C4-2B (cell line): Measurements from ENCODE around the gene UTP3.

Source experiments
- H3K27ac ChIP-seq: fragments of 450-650 bp; 2 replicates; pipeline ENCODE4 v1.5.1; 2017
- CTCF ChIP-seq: fragments of 450-650 bp; conservative IDR thresholded peaks from 2 replicates; pipeline ENCODE4 v1.5.1; 2017; ENCODE audit warnings: mild to moderate bottlenecking
- ZFX ChIP-seq: fragments of 450-650 bp; IDR thresholded peaks from 2 replicates; pipeline ENCODE4 v1.6.1; 2017

The UTP3 gene

DNA sequence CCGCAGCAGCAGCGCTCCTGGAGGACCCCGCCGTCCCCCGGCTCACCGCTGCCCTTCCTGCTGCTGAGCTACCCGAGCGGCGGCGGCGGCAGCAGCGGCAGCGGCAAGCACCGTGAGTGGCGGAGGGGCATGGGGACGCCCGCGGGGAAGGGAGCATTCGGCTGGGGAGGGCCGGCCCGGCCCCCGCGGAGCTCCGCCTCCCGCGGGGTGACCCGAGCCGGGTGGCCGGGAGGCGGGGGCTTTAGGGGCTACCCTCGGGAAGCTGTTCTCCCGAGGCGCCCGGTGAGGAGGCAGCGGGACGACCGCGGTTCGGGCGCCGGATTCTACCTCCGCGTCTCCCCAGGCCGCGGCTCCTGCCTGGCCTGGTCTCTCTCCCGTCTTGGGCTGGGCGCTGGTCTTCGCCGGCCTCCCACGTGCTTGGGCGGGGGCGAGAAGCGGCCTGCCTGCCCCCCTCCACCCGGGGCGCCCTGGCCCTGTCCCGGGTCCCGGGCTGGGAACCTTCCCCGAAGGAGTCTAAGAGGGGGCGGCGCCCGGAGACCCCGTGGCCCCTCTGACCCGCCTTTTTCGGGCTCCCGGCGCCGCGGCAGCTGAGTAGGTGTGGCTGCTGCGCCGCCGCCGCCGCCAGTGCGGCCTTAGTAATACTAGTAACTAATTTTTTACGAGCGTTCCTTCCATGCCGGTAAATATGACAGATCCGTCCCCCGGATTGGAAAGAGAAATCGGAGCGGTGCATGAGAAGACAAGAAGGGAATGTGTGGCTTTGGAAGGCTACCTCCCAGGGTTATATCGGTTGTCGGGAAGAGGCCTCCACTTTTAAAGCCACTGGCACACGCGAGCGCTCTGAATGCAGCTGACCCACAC, 17.1 kb downstream of the UTP3 start:
- peak overlapping the region; percentile 87 for H3K27ac ChIP-seq
- TF ChIP-seq CTCF (no peak), ZFX (peak; percentile 80)

DNA sequence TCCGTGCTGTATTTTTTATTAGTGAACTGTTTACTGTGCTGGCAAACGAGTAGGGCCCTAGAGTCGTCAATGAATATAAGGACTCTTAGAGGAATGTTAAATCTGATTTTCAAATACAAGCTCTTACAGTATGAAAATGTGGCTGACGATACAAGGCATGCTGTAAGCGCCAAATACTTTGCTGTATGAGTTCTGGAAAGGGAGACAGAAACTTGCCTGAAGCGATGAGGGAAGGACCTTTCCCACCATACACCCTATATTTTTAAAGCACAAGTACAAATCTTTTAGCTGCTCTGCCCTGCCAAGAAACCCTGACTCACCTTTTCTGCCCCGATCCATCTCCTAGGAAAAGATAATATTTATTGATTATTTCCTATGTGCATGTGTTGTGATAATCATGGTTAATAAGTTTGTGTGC, 17.7 kb downstream of the UTP3 start:
- TF ChIP-seq ZFX (no peak), CTCF (no peak)
- H3K27ac ChIP-seq = peak overlapping the region; percentile 87

DNA sequence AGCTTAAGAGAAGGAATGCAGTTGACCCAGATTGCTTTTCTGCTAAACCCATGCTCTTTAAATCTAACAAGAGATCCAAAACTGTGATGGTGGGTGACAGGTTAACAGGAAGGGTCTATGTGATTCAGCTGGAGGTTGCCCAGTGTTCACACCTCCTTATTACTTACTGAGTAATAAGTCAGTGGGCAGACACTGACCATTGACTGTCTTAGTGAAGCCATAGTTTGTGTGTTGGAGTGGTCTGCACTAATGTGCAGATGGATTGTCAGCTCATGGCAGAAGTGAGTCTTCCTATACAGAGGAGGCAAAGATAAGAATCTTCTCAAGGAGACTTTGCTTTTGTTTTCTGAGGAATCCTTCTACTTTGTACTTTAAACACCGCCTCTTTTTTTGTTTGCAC, 18.2 kb downstream of the UTP3 start:
- H3K27ac ChIP-seq = peak overlapping the region; percentile 87; the same call in 1 of the 2 replicates
- no peak for TF ChIP-seq CTCF
- TF ChIP-seq ZFX = no peak

DNA sequence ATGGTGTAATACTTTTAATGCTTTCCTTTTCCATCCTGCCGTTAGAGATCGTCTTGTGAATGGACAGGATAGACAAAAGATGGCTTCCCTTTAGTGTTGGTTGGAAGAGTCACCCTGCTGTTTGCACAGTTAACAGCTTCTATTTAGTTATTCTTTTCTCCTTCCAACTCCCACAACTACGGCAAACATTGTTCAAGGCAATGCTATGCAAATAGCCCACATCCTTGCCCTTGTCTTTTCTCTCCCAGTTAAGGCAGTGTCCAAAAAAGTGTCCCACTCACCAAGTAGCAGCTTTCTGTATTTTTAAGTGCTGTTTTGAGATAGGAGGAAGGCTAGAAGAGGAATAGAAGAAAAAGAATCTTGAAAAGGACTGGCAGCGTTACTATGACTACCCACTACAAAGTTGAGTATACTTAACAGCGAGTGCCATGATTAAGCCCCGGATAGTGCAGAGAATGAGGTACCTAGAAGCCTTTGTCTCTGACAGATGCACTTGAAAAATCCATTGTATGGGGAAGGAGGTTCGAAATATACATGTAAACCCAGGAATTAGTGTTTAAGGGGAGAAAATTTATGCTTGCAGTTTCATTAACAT, 21.4 kb downstream of the UTP3 start:
- TF ChIP-seq CTCF (no peak), ZFX (no peak)
- H3K27ac ChIP-seq = peak overlapping the region; percentile 27; the same call in 1 of the 2 replicates

DNA sequence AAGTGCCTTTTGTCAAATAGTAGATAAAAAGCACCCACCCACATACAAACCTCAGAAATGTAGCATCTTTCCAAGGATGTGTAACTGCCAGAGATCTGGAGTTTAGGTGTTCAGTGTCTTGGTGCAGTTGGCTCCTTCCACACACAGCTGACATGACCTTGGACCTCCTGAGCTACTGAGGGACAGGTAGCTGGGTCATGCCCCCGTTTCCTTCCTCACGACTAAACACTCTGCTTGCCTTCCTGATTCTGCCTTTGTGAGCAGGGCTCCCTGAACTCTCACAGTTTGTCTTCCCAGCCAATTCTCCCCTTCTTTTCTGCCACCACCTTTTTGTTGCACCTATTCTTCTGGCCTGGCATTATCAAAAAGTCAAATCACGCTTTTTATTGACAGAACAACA, 23.3 kb downstream of the UTP3 start:
- H3K27ac ChIP-seq = no peak overlapping the region
- TF ChIP-seq CTCF (no peak), ZFX (no peak)

GRCh38 chr4:70712150-70712549, 23.8 kb downstream of the UTP3 start:
- H3K27ac ChIP-seq = no peak overlapping the region
- TF ChIP-seq ZFX (no peak), CTCF (no peak)

DNA sequence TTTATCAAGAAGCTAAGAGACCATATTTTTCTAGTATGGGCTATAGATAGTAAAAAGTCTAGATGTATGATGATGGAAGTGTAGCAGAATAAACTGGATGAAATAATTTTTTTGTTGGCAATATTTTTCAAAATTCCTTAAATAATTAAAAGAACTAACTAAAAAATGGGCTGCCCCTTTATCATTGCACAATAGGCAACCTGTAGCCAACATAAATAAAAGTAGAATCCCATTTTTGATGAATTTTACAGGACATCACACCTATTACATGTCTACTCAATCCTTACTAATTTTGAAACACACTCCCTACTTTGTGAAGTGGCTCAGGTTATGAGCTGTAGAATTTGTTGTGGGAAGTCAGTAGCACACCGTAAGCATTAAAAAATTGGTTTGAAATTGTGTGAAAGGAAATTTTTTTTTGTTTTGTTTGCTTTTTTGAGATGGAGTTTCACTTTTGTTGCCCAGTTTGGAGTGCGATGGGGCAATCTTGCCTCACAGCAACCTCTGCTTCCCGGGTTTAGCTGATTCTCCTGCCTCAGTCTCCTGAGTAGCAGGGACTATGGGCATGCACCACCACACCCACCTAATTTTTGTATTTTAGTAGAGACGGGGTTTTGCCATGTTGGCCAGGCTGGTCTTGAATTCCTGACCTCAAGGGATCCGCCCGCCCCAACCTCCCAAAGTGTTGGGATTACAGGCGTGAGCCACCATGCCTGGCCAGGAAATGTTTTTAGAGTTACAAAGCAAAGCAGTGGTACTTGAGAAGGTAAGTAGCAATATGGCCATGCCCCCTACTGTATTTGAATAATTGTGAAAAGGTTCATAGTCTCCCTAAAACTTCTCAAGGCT, 24.5 kb downstream of the UTP3 start:
- no peak overlapping the region for H3K27ac ChIP-seq
- TF ChIP-seq CTCF (no peak), ZFX (no peak)
